HG03521 (cell line): ENCODE results near the gene IL17REL.

Experiments used
- ATAC-seq: cut with Tn5 transposase; IDR thresholded peaks from one replicate; pipeline ENCODE4 v1.9.1; 2021; ENCODE audit warnings: mild to moderate bottlenecking, moderate library complexity; ENCODE audit not compliant: unreplicated experiment

Gene IL17REL

DNA sequence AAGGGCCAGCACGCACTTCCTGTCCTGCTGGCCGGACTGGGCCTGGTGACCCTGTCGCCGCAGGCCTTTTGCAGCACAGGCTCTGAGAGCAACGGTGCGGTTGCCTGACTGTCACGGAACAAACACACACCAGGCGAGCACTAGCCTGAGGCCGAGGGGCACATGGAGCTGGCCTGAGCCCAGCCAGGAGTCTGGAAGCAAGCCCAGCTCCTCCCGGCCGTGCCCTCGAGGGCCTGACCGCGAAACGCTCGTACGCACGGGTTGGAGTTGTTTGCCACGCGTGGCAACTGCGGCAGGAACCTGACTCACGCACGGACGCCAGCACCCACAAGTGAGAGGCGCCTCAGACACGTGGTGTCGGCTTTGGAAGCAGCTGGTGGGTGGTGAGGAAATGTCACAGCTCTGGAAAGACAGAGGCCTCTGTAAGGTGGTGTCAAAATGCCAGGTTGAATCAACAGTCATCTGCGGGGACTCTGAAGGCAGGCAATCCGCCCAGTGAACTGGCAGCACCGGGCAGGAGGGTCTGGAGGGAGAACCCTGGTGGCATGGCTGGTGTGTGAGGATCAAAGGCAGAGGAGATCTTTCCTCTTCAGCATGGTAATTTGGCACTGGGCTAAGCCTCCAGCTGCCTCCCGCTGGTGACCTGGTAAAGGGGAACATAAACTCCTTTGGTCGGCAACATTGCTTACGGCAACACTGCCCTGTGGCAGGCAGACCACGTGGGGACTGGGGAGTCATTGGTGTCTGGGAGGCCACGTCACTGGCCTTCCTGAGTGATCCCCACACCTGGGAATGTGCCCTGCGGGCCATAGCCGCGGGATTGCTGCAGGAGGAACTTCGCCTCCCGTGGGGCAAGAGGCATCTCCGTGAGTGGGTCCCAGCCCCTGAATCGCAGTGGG, 15.3 kb upstream of the IL17REL start:
- ATAC-seq = no peak

DNA sequence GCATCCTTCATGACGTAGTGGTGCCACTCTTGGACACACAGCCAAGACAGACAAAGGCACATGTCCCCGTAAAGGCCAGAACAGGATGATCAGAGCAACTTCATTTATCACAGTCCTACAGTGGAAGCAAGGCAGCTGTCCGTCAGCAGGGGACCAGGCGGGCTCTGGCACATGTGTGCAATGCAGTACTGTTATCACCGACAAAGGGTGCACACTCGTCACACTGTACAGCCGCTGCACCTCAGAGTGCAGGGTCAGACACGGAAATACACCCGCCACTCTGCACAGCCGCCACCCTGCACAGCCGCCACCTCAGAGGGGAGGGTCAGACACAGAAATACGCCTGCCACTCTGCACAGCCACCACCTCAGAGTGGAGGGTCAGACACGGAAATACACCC, 13.4 kb upstream of the IL17REL start:
- ATAC-seq = no peak

DNA sequence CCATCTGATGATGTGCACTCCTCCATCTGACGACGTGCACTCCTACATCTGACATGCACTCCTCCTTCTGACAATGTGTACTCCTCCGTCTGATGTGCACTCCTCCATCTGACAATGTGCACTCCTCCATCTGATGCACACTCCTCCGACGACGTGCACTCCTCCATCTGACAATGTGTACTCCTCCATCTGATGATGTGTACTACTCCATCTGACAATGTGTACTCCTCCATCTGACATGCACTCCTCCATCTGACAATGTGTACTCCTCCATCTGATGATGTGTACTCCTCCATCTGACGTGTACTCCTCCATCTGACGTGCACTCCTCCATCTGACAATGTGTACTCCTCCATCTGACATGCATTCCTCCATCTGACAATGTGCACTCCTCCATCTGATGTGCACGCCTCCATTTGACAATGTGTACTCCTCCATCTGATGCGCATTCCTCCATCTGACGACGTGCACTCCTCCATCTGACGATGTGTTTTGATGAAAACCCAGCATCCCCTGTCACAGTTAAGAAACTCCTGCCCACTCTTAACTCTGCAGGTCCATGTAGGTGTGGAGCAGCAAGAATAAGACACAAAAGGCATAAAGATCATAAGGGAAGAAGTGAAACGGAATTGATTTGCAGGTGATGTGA, 9.7 kb upstream of the IL17REL start:
- ATAC-seq = no peak

DNA sequence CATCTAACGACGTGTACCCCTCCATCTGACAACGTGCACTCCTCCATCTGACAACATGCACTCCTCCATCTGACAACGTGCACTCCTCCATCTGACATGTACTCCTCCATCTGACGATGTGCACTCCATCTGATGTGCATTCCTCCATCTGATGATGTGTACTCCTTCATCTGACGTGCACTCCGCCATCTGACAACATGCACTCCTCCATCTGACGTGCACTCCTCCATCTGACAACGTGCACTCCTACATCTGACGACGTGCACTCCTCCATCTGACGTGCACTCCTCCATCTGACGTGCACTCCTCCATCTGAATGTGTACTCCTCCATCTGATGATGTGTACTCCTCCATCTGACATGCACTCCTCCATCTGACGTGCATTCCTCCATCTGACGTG, 8.0 kb upstream of the IL17REL start:
- no peak for ATAC-seq

DNA sequence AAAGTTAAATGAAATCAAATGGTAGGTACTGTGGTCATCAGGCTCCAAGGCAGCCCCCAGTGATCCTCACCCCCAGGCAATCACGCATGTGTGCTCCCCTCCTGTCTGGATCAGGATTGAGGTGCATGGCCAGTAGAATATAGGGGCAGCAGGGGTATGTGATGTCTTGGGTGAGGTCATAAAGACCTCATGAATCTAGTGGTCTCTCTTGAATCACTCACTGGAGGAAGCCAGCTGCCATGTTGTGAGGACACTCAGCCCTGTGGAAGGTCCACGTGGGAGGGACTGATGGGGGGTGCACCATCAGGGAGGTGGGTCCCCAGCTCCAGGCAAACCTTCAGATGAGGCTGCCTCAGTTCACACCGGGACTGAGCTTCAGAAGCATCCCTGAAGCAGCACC, 6.8 kb upstream of the IL17REL start:
- no peak for ATAC-seq

DNA sequence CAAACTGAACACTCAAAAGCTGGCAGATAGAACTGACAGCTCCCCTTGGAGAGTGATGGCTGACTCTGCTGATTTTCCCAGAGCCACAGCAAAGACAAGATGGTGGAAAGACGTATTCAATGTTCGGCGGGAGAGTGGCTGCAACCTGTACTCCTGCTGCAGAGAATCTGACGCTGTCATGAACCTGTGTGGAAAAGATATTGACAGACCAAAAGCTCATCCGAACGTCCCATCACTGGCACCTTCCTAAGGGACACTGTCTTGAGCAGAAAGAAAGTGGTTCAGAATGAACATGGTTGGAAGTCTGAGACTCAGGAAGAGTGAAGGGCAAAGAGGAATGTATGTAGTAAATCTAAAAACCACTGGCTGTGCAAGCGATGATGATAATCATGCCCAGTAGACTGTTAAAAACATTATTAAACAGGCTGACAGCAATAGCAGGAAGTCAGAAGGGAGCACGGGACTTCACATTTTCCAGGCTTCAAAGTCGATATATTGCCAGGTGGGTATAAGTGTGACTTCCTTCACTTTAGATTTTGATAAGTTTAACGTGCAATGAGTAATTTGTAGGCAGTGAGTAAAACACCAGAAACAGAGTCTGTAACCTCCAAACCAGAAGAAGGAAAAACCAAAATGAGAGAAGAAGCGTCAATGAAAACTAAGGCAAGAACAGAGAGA, 6.2 kb upstream of the IL17REL start:
- no peak for ATAC-seq

DNA sequence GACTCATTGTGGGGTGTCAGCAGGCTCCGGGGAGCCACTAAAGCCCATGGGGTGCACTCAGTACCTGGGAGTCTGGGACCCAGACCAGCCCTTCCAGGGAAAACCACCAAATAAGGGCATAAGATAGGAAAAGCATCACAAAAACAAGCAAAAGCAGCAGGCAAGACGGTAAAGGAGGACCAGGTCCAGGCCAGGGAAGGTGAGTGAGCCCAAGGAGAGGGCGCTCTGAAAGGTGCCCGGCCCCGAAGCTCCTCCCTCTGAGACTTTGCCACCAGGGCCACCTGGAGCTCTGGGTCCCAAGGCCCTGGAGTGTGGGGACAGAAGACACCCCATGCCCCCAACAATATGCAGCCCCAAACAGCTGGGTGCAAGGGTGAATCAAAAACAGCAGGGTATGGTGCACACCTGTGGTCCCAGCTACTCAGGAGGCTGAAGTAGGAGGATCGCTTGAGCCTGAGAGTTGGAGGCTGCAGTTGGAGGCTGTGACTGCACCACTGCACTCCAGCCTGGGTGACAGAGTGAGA, 5.2 kb upstream of the IL17REL start:
- ATAC-seq = no peak

DNA sequence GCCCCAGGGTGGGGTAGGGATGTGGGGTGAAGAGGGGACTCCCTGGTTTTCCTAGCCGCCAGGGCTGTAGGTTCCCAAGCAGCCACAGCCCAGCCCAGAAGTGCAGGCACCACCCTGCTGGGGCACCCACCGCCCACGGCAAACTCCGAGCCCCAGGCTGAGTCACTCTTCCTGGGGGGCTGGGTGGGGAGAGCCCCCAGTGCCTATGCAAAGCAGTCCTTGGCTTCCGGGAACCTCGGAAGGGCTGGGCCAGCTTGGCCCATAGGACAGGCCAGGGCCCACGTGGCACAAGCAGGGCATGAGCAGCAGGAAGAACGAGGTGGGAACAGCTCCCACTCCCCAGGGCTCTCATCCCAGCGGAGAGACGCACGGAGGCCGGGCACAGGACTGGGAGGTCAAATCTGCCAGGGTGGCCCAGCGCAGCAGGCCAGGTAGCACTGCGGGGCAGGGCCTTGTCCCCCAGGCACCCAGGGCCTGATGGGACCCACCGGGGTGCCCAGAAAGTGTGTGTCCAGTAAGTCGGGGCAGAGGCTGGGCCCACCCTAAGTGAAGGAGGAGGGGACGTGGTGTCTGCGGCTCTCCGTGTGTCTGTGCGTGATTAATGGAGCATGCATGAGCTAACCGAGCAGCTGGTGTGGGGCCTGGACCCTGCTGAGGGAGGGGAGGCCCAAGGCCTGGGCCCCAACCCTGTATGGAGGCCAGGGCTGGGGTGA, 4.6 kb upstream of the IL17REL start:
- ATAC-seq = no peak

DNA sequence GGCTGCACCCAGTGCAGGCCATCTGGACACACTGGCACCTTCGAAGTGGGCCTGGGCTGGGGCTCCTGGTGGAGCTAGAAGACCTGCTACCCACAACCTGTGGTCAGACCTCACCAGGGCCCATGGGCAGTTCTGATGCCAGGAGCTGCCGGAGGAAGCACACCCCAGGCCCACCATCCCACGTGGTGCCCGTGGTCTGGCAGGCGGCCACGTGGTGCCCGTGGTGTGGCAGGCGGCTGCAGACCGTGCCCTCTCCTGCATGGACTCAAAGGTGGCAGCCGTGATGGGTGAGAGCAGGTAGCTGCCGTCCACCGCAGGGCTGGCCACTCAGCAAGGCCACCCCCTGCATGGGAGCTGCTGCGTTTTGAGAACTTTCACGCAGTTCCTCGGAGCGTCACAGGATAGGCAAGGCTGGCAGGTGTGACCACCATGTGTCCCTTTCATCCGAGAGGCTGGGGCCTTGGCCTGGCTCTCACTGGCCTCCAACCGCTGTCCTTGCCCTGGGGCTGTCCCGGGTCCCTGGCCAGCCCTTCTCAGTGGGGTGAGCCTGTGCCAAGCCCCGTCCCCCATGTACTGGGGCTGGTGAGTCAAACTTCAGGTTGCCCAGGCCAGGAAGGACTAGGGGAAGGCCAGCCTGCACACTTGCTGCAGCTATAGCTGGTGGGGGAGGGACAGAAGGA, 3.9 kb upstream of the IL17REL start:
- ATAC-seq = no peak

DNA sequence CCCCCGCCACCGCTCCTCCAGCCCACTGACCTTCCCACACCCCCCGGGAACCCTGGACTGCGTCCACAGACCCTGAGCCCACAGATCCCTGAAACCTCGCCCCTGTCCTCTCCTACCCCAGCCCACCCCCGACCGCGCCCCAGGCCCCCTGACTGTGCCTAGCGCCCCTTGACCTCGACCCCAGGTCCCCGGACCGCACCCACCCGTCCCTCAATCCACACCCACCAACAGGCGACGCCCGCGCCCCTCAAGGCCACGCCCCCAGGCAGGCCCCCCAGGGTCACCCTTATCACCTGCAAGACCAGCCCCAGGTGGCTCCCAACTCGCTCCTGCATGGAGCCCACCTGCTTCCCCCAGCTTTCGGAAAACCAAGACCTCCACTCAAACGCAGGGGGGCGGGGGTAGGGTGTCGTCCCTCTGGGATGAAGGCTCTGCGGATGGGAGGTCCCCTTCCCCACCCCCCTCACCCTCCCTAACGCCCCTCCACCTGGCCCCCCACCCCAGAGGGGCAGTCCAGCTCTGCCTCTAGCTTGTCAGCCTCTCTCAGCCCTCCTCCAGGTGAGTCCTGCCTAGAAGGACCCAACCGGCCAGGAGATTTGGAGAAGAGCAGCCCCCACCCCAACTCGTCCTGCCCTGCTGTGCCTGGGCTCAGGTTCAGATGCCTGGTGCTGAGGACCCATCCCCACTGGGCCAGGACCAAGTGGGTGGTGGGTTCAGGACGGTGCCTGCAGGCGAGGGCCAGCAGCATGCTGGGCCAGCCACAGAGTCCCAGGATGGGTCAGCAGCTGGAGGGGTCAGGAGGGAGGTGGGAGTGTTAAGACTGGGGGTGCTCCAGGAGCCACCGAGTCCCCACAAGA, 3.1 kb upstream of the IL17REL start:
- no peak for ATAC-seq

DNA sequence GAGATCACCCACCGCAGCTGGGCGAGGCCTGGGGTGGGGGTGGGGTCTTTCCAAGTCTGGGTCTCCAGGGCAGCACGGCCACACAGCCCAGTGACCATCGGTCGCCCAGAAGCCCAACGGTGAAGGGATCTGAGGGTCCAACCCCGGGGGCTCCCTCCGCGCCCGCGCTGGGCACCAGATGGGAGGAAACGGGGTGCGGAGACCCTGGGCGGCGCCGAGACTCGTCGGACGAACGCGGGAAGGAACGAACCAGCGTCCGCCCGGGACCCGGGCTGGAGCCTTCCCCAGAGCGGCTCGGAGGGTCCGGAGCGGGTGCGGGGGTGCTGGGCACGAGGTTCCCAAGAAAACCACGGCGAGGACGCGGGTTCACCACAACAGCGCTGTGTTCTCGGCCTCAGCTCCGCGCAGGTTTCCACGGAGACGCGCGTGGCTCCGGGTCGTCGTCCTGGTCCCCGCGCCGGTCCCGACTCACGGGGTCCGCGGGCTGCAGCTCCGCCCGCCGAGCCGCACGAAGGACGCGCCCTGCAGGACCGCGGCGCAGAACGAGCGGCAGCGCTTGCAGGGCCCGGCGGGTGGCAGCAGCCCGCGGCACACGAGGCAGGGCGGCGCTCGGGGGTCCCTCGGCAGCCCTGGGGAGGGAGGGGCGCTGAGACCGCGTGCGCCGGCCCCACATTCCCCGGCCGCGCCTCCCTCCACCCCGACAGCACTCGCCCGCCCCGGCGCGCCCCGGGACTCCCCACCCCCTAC, 2.3 kb upstream of the IL17REL start:
- no peak for ATAC-seq

DNA sequence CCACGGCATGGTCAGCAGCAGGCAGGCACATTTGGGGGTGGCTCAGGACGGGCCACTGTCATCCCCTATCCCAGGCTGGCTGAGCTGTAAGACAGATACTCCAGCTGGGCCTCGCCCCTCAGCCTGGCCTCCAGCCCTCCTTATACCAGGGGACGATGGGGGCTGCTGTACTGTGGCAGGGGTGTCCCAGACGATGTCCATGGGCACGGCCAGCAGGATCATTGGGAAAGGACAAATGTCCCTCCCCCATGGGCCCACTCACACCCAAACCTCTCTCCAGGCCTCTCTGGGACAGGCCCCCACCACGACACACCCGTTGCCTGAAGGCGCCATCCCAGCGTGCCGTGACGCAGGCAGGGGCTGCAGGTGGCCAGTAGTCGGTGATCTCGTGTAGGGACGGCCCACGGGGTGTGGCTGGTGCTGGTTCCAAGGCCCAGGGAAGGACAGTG, 1.5 kb upstream of the IL17REL start:
- no peak for ATAC-seq

DNA sequence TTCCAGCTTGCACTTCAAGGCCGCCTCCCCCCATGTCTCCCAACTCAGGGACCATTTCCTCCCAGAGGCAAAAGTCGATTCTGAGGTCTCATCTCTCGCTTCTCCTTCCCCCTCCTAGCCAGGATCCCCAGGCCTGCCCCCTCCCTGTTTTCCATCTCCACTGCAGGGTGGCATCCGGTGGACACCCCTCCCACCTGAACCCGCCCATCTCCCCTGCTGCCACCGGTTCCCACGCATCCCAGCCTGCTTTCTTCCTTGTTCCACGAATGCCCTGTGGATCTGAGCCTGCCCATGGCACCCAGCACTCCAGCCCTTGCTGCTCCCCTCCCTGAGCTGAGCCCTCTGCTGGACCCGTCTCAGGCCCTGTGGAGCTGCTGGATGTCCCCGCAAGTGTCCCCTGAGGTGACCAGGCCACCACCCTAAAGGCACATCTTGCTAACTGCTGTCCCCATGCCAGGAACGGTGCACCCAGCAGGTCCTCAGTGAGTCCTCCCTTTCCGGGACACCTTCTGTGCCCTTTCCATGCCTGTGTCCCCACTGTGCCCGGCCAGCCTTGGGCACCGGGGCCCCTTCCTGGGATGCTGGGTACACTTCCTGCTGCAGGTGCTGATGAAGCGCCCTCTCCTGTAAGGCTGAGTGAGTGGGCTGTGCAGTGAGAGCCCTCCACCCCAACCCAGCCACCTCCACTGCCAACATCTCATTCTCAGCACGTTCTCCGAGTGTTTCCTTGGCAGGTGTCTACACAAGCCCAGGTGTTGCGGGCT, 936 bp downstream of the IL17REL start:
- no peak for ATAC-seq

DNA sequence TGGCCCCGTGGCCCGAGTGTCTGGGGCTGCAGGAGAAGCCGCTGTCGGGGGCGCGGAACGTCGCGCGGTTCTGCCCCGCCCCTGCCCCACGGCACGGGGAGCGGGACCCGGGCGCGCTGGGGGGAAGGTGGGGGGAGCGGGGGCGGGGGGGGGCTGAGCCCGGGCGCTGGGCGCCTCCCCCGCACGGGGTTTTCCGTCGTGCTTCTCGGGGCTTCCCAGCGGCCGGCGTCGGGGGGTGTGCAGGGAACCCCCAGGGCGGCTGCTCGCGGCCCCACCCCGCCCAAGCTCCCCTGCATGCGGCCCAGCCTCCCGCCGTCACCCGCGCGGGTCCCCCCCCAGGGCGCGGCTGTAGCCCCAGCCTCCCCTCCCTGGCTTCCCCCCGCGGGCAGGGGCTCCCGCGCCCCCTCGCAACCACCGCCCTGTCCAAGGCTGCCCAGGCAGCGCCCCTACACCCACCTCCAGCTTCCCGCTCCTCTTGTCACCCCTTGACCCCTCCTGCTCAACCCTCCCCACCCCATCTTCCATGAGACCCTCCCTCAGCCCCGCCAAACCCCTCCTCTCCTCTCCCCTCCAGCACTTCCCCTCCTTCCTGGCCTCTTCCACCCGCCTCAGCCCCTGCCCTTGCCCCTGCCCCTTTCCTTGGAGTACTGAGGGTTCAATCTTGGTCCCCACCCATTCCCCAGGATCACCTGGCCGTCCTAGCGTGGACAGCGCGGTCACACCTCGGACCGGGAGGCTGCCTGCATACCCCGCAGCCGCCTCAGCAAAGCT, 1.7 kb downstream of the IL17REL start:
- no peak for ATAC-seq

DNA sequence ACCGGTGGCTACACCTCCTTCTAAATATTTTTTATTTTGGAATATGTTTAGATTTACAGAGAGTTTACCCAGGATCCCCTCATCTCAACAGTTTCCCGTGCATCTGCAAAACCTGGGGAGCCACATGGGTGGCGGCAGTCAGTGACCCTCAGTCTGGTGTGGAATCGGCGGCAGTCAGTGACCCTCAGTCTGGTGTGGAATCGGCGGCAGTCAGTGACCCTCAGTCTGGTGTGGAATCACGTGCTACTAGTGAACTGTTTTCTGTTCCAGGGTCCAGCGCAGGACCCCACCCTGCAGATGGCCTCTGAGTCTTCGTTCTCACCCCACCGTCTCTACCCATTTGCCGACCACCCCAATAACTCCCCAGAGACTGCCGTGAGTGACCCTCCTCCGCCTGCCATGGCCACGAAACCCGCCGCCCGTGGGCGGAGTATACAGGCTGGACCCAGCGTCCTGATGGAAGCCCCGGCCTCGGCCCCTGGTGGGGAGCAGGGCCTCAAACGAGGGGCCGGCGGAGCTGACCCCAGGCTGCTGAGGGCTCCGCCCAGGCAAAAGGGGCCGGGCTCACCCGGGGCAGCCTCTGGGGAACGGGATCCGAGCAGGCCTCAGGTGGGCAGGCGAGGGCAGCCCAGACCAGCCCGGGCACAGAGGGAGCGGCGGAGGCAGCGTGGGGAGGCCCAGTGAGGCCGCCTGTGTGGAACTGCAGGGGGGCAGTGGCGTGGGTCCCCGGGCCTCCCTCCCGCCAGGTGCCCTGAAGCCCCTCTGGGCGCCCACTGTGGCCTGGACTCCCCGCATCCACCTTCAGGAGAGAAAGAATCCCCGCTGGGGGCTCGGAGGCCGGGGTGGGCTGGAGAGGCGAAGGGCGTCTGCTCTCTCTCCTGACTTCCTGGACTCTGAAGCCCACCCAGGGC, 2.5 kb downstream of the IL17REL start:
- no peak for ATAC-seq

DNA sequence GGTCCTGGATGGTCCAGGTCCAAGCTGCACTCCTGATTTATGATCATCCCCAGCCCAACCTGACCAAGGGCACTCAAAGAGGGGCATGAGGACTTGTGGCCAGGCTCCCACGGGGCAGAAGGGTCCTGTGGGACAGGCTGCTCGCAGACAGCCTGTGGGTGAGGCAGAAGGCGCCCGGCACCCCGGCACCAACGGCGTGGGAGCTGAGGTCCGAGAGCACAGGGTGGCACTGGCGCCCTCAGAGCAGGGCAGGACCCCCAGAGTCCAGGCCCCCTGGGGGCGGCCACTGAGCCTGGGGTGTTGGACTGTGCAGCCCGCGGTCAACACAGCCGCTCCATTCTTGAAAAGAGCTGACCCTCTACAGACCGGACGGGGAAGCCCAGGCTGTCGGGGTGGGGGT, 3.3 kb downstream of the IL17REL start:
- ATAC-seq = no peak
